HCT116 (cell line): ENCODE data around the gene PDE4D. TPM values are rescaled to one million over a fixed set of nuclear protein-coding genes. Genes with fewer than 3 reads are reported as not detected.

Experiments
- ATAC-seq: fragments of 200-7000 bp; cut with Tn5 transposase; 2 replicates; pipeline ENCODE4 v1.9.1; 2020; ENCODE audit warnings: mild to moderate bottlenecking, moderate library complexity
- BruUV-seq: library from RNA; stranded (reverse); fragments of 400-500 nt; replicated peaks from 2 replicates; lab custom pipeline; 2021; lab: Mats Ljungman, UMichigan
- CTCF ChIA-PET: fragments of 300-600 bp; sonication (Branson Sonifier 250); formaldehyde crosslinking; loops from one replicate; lab custom pipeline; 2021; ENCODE audit warnings: antibody characterized with exemption; lab: Charles Lee
- POLR2A ChIA-PET: fragments of 300-600, 350-600 bp; sonication (Branson Sonifier 250); formaldehyde crosslinking; loops from one replicate; lab custom pipeline; 2021; ENCODE audit warnings: antibody characterized with exemption; lab: Charles Lee
- RAD21 ChIA-PET, 2 experiments: fragments of 300-600 bp; sonication (Branson Sonifier 250); formaldehyde crosslinking; loops; one replicate each; lab custom pipeline; 2023; ENCODE audit warnings: low total read pairs in 2 of 2; ENCODE audit not compliant: uncharacterized antibody in 2 of 2, unreplicated experiment in 2 of 2, low non-redundant PET in 1 of 2; lab: Charles Lee
- DNase-seq: peaks from one replicate; pipeline ENCODE4 v3.0.0-alpha.2; 2010; ENCODE audit warnings: low read depth, low spot score
- H2AFZ ChIP-seq: fragments of 200-600 bp; shearing (Covaris generic), sonication (generic); 2 replicates; pipeline ENCODE4 v1.6.1; 2017; ENCODE audit warnings: low read depth, mixed run types, mixed read lengths, antibody characterized with exemption, low read length; ENCODE audit not compliant: poor library complexity, severe bottlenecking
- H3K27ac ChIP-seq: 2 replicates; pipeline ENCODE4 v1.5.1; 2012; ENCODE audit warnings: low read depth, low read length
- H3K27me3 ChIP-seq: fragments of 200-600 bp; sonication (generic); 2 replicates; pipeline ENCODE4 v1.6.1; 2016; ENCODE audit warnings: mixed run types, low read length, mixed read lengths; ENCODE audit not compliant: insufficient read depth
- H3K36me3 ChIP-seq, 2 experiments: fragments of 200-500 bp in 1 of 2; fragments of 200-600 bp in 1 of 2; sonication (Bioruptor generic) in 1 of 2; sonication (generic) in 1 of 2; 2 replicates each; pipeline versions ENCODE4 v1.5.1 to v1.6.1; 2014 to 2016; ENCODE audit warnings: low read length in 2 of 2, inconsistent platforms in 1 of 2, mixed read lengths in 1 of 2, mixed run types in 1 of 2; ENCODE audit not compliant: insufficient read depth in 2 of 2, control insufficient read depth in 1 of 2
- H3K4me1 ChIP-seq, 2 experiments: fragments of 200-600 bp in 1 of 2; sonication (generic) in 1 of 2; 2 replicates each; pipeline versions ENCODE4 v1.5.1 to v1.6.1; 2012 to 2017; ENCODE audit warnings: low read length in 2 of 2, inconsistent platforms in 1 of 2, mild to moderate bottlenecking in 1 of 2, mixed read lengths in 1 of 2, mixed run types in 1 of 2, moderate library complexity in 1 of 2; ENCODE audit not compliant: insufficient read depth in 2 of 2, control insufficient read depth in 1 of 2
- H3K4me2 ChIP-seq: fragments of 200-600 bp; sonication (generic); 2 replicates; pipeline ENCODE4 v1.6.1; 2017; ENCODE audit warnings: mixed run types, low read length, mixed read lengths
- H3K4me3 ChIP-seq, 2 experiments: fragments of 200-600 bp in 1 of 2; sonication (generic) in 1 of 2; replicated peaks in 1 of 2; 2 replicates each; pipeline ENCODE4 v1.5.1; 2011 to 2016; ENCODE audit warnings: low read length in 2 of 2, control low read depth in 1 of 2, low read depth in 1 of 2, mild to moderate bottlenecking in 1 of 2, mixed read lengths in 1 of 2, mixed run types in 1 of 2
- H3K79me2 ChIP-seq: fragments of 200-600 bp; sonication (generic); 2 replicates; pipeline ENCODE4 v1.6.1; 2017; ENCODE audit warnings: mild to moderate bottlenecking, mixed run types, low read length, moderate library complexity, mixed read lengths; ENCODE audit not compliant: insufficient read depth
- H3K9ac ChIP-seq: fragments of 200-600 bp; sonication (generic); 2 replicates; pipeline ENCODE4 v1.6.1; 2016; ENCODE audit warnings: low read length, mixed read lengths
- H3K9me2 ChIP-seq: fragments of 200-600 bp; sonication (generic), shearing (Covaris generic); 2 replicates; pipeline ENCODE4 v1.6.1; 2017; ENCODE audit warnings: mixed run types, mild to moderate bottlenecking, moderate library complexity; ENCODE audit not compliant: insufficient read depth
- H3K9me3 ChIP-seq, 2 experiments: fragments of 200-500 bp in 1 of 2; fragments of 200-600 bp in 1 of 2; sonication (Bioruptor generic) in 1 of 2; sonication (generic) in 1 of 2; 2 replicates each; pipeline ENCODE4 v1.6.1; 2014 to 2017; ENCODE audit warnings: low read length in 2 of 2, mixed read lengths in 2 of 2, inconsistent platforms in 1 of 2, low read depth in 1 of 2, mild to moderate bottlenecking in 1 of 2, mixed run types in 1 of 2, moderate library complexity in 1 of 2; ENCODE audit not compliant: control insufficient read depth in 1 of 2, insufficient read depth in 1 of 2
- H4K20me1 ChIP-seq: fragments of 200-600 bp; sonication (generic), shearing (Covaris generic); 2 replicates; pipeline ENCODE4 v1.6.1; 2017; ENCODE audit warnings: mixed run types, mild to moderate bottlenecking, moderate library complexity; ENCODE audit not compliant: insufficient read depth
- ATF3 ChIP-seq: IDR thresholded peaks from 2 replicates; pipeline ENCODE4 v1.6.1; 2012
- CBX3 ChIP-seq: IDR thresholded peaks from 2 replicates; pipeline ENCODE4 v1.6.1; 2012; ENCODE audit warnings: low read depth
- CEBPB ChIP-seq: IDR thresholded peaks from 2 replicates; pipeline ENCODE4 v1.6.1; 2012; ENCODE audit warnings: low read depth
- CTCF ChIP-seq, 3 experiments: fragments of 200-600 bp in 1 of 3; sonication (generic) in 1 of 3; IDR thresholded peaks in 2 of 3; conservative IDR thresholded peaks in 1 of 3; 2 replicates each; pipeline ENCODE4 v1.5.1; 2012 to 2017; ENCODE audit warnings: low read depth in 2 of 3, low read length in 2 of 3, antibody characterized with exemption in 1 of 3, borderline replicate concordance in 1 of 3, control low read depth in 1 of 3, mild to moderate bottlenecking in 1 of 3, mixed read lengths in 1 of 3, mixed run types in 1 of 3, moderate library complexity in 1 of 3; ENCODE audit not compliant: insufficient read depth in 1 of 3
- ELF1 ChIP-seq: IDR thresholded peaks from 2 replicates; pipeline ENCODE4 v1.6.1; 2012; ENCODE audit warnings: low read depth, borderline replicate concordance
- EZH2phosphoT487 ChIP-seq: fragments of 200-600 bp; IDR thresholded peaks from 2 replicates; pipeline ENCODE4 v1.6.1; 2018; ENCODE audit warnings: antibody characterized with exemption, borderline replicate concordance
- FOSL1 ChIP-seq: IDR thresholded peaks from 2 replicates; pipeline ENCODE4 v1.6.1; 2012; ENCODE audit warnings: low read depth
- JUND ChIP-seq: IDR thresholded peaks from 2 replicates; pipeline ENCODE4 v1.6.1; 2012
- MAX ChIP-seq: IDR thresholded peaks from 2 replicates; pipeline ENCODE4 v1.6.1; 2012
- POLR2A ChIP-seq: IDR thresholded peaks from 2 replicates; pipeline ENCODE4 v1.7.0; 2011; ENCODE audit warnings: borderline replicate concordance; ENCODE audit not compliant: insufficient read depth, insufficient read length; ENCODE audit errors: extremely low read depth
- RAD21 ChIP-seq: IDR thresholded peaks from 2 replicates; pipeline ENCODE4 v1.6.1; 2012; ENCODE audit warnings: low read depth, mild to moderate bottlenecking
- SIN3A ChIP-seq: IDR thresholded peaks from 2 replicates; pipeline ENCODE4 v1.6.1; 2012; ENCODE audit warnings: low read depth
- ZFX ChIP-seq: fragments of 450-650 bp; IDR thresholded peaks from 2 replicates; pipeline ENCODE4 v1.6.1; 2017
- ZNF274 ChIP-seq: fragments of 200-500 bp; sonication (Bioruptor generic); IDR thresholded peaks from 2 replicates; pipeline ENCODE4 v1.6.1; 2014; ENCODE audit warnings: mild to moderate bottlenecking, low read depth, low read length, inconsistent platforms
- intact Hi-C: fragments of 100-400 bp; cut with micrococcal nuclease; formaldehyde crosslinking; loops from 2 replicates; pipeline ENCODE4 v1.10.0; 2022
- total RNA-seq: library from RNA; stranded (reverse); gene quantifications from one replicate; pipeline ENCODE4 v1.2.1, GENCODE V29; 2021; ENCODE audit not compliant: unreplicated experiment

PDE4D gene
- total RNA-seq, 1 experiment from 2014 or later: 1.1 TPM

GRCh38 chr5:59790776-59791475 is 102.6 kb downstream of the PDE4D start:
- intact Hi-C loops: loop anchor here (10.0 kb wide), 1 partner anchor 896 kb away; no protein-coding TSS in a partner anchor
- BruUV-seq: no TSS peak
- Histone ChIP-seq H3K9me3 (no peaks in the 10 kb centered on the region), H3K9ac (no peak overlapping the region), H3K4me3 (no peak overlapping the region), H2AFZ (no peak overlapping the region), H3K36me3 (no peaks in the 10 kb centered on the region), H3K79me2 (no peaks in the 10 kb centered on the region), H3K27me3 (peaks cover 35% of the 10 kb centered on the region; the same call in 1 of the 2 replicates), H3K27ac (no peak overlapping the region), H4K20me1 (no peaks in the 10 kb centered on the region), H3K4me1 (no peaks in the 10 kb centered on the region), H3K4me2 (no peak overlapping the region), H3K9me2 (no peaks in the 10 kb centered on the region)
- DNase-seq (no peak), ATAC-seq (no peak)
- ChIA-PET POLR2A (no interaction called here), RAD21 (no interaction called here), CTCF (interaction anchor here (2.7 kb wide), 1 partner anchor 9 kb away, joined by 6 read pairs; no protein-coding TSS in a partner anchor)
- TF ChIP-seq RAD21: no peak
- no peak for TF ChIP-seq CBX3
- TF ChIP-seq SIN3A: no peak
- TF ChIP-seq CEBPB: no peak

GRCh38 chr5:59790376-59790775 is 103.2 kb downstream of the PDE4D start:
- Histone ChIP-seq H3K4me2 (no peak overlapping the region), H3K9me3 (no peaks in the 10 kb centered on the region), H3K27me3 (peaks cover 35% of the 10 kb centered on the region; the same call in 1 of the 2 replicates), H2AFZ (no peak overlapping the region), H3K4me1 (no peaks in the 10 kb centered on the region), H3K36me3 (no peaks in the 10 kb centered on the region), H3K9ac (no peak overlapping the region), H3K27ac (no peak overlapping the region), H3K4me3 (no peak overlapping the region), H3K79me2 (no peaks in the 10 kb centered on the region), H4K20me1 (no peaks in the 10 kb centered on the region), H3K9me2 (no peaks in the 10 kb centered on the region)
- BruUV-seq: no TSS peak
- no peak for ATAC-seq
- no peak for DNase-seq
- RAD21 ChIA-PET: no interaction called here
- CTCF ChIA-PET: interaction anchor here (2.7 kb wide), 1 partner anchor 10 kb away, joined by 6 read pairs; no protein-coding TSS in a partner anchor
- intact Hi-C loops: loop anchor here (10.0 kb wide), 1 partner anchor 896 kb away; no protein-coding TSS in a partner anchor
- TF ChIP-seq ZFX (no peak), SIN3A (no peak), POLR2A (no peak), CTCF (IDR thresholded peaks at IDR 0.05 in 2 of 3, conservative IDR thresholded peaks at IDR 0.05 in 1 of 3; ENCODE audit: borderline replicate concordance in 1 of 3, insufficient read depth in 1 of 3, low read depth in 2 of 3, low read length in 2 of 3) (no peak), ZNF274 (no peak), CBX3 (no peak), ATF3 (no peak), CEBPB (no peak), FOSL1 (no peak), RAD21 (no peak), MAX (no peak), ELF1 (no peak), EZH2phosphoT487 (no peak), JUND (no peak)
- POLR2A ChIA-PET: no interaction called here
